PC-9 (cell line): ENCODE results near the gene TXNDC5. TPM values are rescaled to one million over a fixed set of nuclear protein-coding genes. Genes with fewer than 3 reads are reported as not detected.

ENCODE experiments used
- BruUV-seq: library from RNA; stranded (reverse); fragments of 400-500 nt; replicated peaks from 2 replicates; lab custom pipeline; 2021; lab: Mats Ljungman, UMichigan
- CTCF ChIA-PET: fragments of 300-600 bp; sonication (Branson Sonifier 250); formaldehyde crosslinking; loops from one replicate; lab custom pipeline; 2022; ENCODE audit warnings: antibody characterized with exemption; lab: Charles Lee
- POLR2A ChIA-PET: fragments of 300-600 bp; sonication (Branson Sonifier 250); formaldehyde crosslinking; loops from one replicate; lab custom pipeline; 2022; ENCODE audit warnings: antibody characterized with exemption; ENCODE audit not compliant: unreplicated experiment; lab: Charles Lee
- DNase-seq, 2 experiments: peaks; one replicate each; pipeline versions ENCODE4 v3.0.0 to v3.0.0-alpha.2; 2015 to 2022; ENCODE audit warnings: mixed read lengths in 1 of 2
- H2AFZ ChIP-seq: fragments of 200-600 bp; sonication (generic); 2 replicates; pipeline ENCODE4 v1.8.1; 2017; ENCODE audit warnings: antibody characterized with exemption
- H3F3A ChIP-seq: fragments of 200-600 bp; sonication (generic); 2 replicates; pipeline ENCODE4 v1.8.1; 2017; ENCODE audit warnings: antibody characterized with exemption, mild to moderate bottlenecking, low read depth; ENCODE audit not compliant: insufficient read depth
- H3K27ac ChIP-seq: fragments of 200-600 bp; sonication (generic); 2 replicates; pipeline ENCODE4 v1.6.1; 2016; ENCODE audit warnings: mixed run types
- H3K27me3 ChIP-seq: fragments of 200-600 bp; sonication (generic); 2 replicates; pipeline ENCODE4 v1.6.1; 2016; ENCODE audit warnings: low read depth, mixed run types; ENCODE audit not compliant: insufficient read depth
- H3K36me3 ChIP-seq: fragments of 200-600 bp; sonication (generic); 2 replicates; pipeline ENCODE4 v1.6.1; 2016; ENCODE audit warnings: low read depth, mixed run types
- H3K4me1 ChIP-seq: fragments of 200-600 bp; sonication (generic); replicated peaks from 2 replicates; pipeline ENCODE4 v1.6.1; 2016; ENCODE audit warnings: mixed run types; ENCODE audit not compliant: insufficient read depth
- H3K4me2 ChIP-seq: fragments of 200-600 bp; sonication (generic); 2 replicates; pipeline ENCODE4 v1.6.1; 2017; ENCODE audit warnings: mixed run types
- H3K4me3 ChIP-seq: fragments of 200-600 bp; sonication (generic); 2 replicates; pipeline ENCODE4 v1.6.1; 2016; ENCODE audit warnings: mixed run types
- H3K79me2 ChIP-seq: fragments of 200-600 bp; sonication (generic); 2 replicates; pipeline ENCODE4 v1.6.1; 2017; ENCODE audit warnings: low read depth, mixed run types
- H3K9me2 ChIP-seq: fragments of 200-600 bp; sonication (generic); 2 replicates; pipeline ENCODE4 v1.8.1; 2017; ENCODE audit warnings: mild to moderate bottlenecking; ENCODE audit not compliant: insufficient read depth
- H3K9me3 ChIP-seq: fragments of 200-600 bp; sonication (generic); 2 replicates; pipeline ENCODE4 v1.8.1; 2016; ENCODE audit warnings: low read depth; ENCODE audit not compliant: insufficient read depth
- H4K20me1 ChIP-seq: fragments of 200-600 bp; sonication (generic); 2 replicates; pipeline ENCODE4 v1.8.1; 2017; ENCODE audit not compliant: insufficient read depth
- CTCF ChIP-seq: fragments of 200-600 bp; sonication (generic); conservative IDR thresholded peaks from 2 replicates; pipeline ENCODE4 v1.6.1; 2017; ENCODE audit warnings: mixed run types, antibody characterized with exemption, mild to moderate bottlenecking, moderate library complexity
- EZH2 ChIP-seq: fragments of 200-600 bp; sonication (generic); IDR thresholded peaks from 2 replicates; pipeline ENCODE4 v1.8.0; 2017; ENCODE audit warnings: antibody characterized with exemption, low read depth
- intact Hi-C: fragments of 100-400 bp; cut with micrococcal nuclease; formaldehyde crosslinking; loops from one replicate; pipeline ENCODE4 v1.10.0; 2022; ENCODE audit not compliant: unreplicated experiment
- total RNA-seq: library from RNA; stranded (reverse); gene quantifications from 2 replicates; pipeline ENCODE4 v1.2.3, GENCODE V29; 2021

TXNDC5 gene
- total RNA-seq, 1 experiment from 2014 or later, result 74.8 TPM

DNA sequence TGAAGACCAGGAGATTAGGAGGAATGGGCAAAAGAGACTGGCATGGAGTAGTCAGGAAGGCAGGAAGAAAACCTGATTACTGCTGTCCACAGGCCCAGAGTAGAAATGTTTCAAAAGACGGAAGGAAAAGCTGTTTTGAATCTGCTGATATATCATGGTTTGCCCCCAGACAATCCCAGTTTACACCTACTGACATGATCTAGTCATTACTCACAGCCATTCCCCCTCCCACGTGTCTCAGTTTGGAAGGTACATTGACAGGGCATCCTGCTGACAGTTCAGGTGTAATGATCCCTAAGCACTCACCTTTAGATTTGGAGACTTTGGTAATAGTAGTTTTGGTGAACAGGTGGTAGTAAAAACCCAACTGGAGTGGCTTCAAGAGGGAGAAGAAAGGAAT lies 9.8 kb upstream of the TXNDC5 start:
- TF ChIP-seq EZH2 (no peak), CTCF (no peak)
- Histone ChIP-seq H3K4me3 (no peak overlapping the region), H3K27ac (no peak overlapping the region), H3K4me1 (no peaks in the 10 kb centered on the region), H3K4me2 (no peak overlapping the region), H3F3A (no peaks in the 10 kb centered on the region), H2AFZ (no peak overlapping the region), H4K20me1 (no peaks in the 10 kb centered on the region), H3K27me3 (no peaks in the 10 kb centered on the region), H3K9me2 (no peaks in the 10 kb centered on the region), H3K9me3 (no peaks in the 10 kb centered on the region), H3K36me3 (no peaks in the 10 kb centered on the region), H3K79me2 (no peaks in the 10 kb centered on the region)
- ChIA-PET CTCF (no interaction called here), POLR2A (no interaction called here)
- no TSS peak for BruUV-seq
- no peak for DNase-seq
- intact Hi-C loops, result no loop called here

DNA sequence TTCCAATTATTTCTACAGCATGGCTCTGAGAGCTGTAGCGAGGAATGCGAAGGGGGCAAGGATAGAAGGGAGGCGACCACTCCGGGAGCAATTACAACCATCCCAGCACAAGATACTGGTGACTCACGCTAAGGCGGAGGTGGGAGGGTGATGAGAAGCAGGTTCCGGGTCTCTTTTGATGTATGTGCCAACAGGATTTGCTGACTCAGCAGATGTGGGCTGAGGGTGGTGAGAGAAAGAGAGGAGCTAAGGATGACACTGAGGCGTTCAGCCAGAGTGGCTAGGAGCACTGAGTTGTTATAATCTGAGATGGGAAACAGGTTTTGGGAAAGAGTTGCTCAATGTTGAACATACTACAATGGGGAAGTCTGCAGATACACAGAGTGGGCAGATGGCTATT lies 9.3 kb upstream of the TXNDC5 start:
- no peak overlapping the region for H3K27ac ChIP-seq
- no peak overlapping the region for H3K4me3 ChIP-seq
- H2AFZ ChIP-seq, result no peak overlapping the region
- intact Hi-C loops, result no loop called here
- H3K9me2 ChIP-seq, result no peaks in the 10 kb centered on the region
- H3K36me3 ChIP-seq, result no peaks in the 10 kb centered on the region
- ChIA-PET POLR2A (no interaction called here), CTCF (no interaction called here)
- no peaks in the 10 kb centered on the region for H3F3A ChIP-seq
- TF ChIP-seq CTCF, result no peak
- no peaks in the 10 kb centered on the region for H3K9me3 ChIP-seq
- no peaks in the 10 kb centered on the region for H3K27me3 ChIP-seq
- no TSS peak for BruUV-seq
- DNase-seq, result no peak
- no peaks in the 10 kb centered on the region for H3K4me1 ChIP-seq
- H3K79me2 ChIP-seq, result no peaks in the 10 kb centered on the region
- H4K20me1 ChIP-seq, result no peaks in the 10 kb centered on the region
- no peak overlapping the region for H3K4me2 ChIP-seq

GRCh38 chr6:7918403-7918802 lies 7.8 kb upstream of the TXNDC5 start:
- H3K4me2 ChIP-seq, result no peak overlapping the region
- no peaks in the 10 kb centered on the region for H4K20me1 ChIP-seq
- DNase-seq, result no peak
- POLR2A ChIA-PET, result no interaction called here
- no peaks in the 10 kb centered on the region for H3K27me3 ChIP-seq
- no peak overlapping the region for H3K4me3 ChIP-seq
- no peaks in the 10 kb centered on the region for H3K36me3 ChIP-seq
- no peaks in the 10 kb centered on the region for H3K9me3 ChIP-seq
- no peak overlapping the region for H2AFZ ChIP-seq
- no peaks in the 10 kb centered on the region for H3K4me1 ChIP-seq
- BruUV-seq, result no TSS peak
- intact Hi-C loops, result no loop called here
- H3F3A ChIP-seq, result no peaks in the 10 kb centered on the region
- CTCF ChIA-PET, result interaction anchor here (0.7 kb wide), 1 partner anchor 104 kb away, joined by 20 read pairs; no protein-coding TSS in a partner anchor
- no peak for TF ChIP-seq EZH2
- TF ChIP-seq CTCF, result no peak
- H3K27ac ChIP-seq, result no peak overlapping the region
- H3K79me2 ChIP-seq, result no peaks in the 10 kb centered on the region
- no peaks in the 10 kb centered on the region for H3K9me2 ChIP-seq
